Spleen (tissue), 7 donors: ENCODE results near the gene OR2L13.

ENCODE experiments used
- POLR2A ChIP-seq, 3 donors: fragments of 450-650 bp; IDR thresholded peaks; one replicate each; pipeline ENCODE4 v1.5.1; 2017; ENCODE audit warnings: antibody characterized with exemption in 3 of 3, mild to moderate bottlenecking in 1 of 3
- POLR2AphosphoS5 ChIP-seq, 3 donors: sonication (generic); formaldehyde crosslinking; IDR thresholded peaks; one replicate each; pipeline ENCODE4 v1.5.1; 2017; ENCODE audit warnings: antibody characterized with exemption in 3 of 3
- TF ChIP-seq, protein P1 (sequence below), 11 experiments: fragments of 200-600 bp in 7 of 11; fragments of 450-650 bp in 4 of 11; sonication (generic) in 4 of 11; IDR thresholded peaks in 8 of 11; conservative IDR thresholded peaks in 3 of 11; 1 replicate in 7 of 11; 2 replicates in 4 of 11; pipeline versions ENCODE4 v1.4.0 to v1.8.0; 2016 to 2021; ENCODE audit warnings: antibody characterized with exemption in 11 of 11, inconsistent platforms in 4 of 11, mild to moderate bottlenecking in 1 of 11
- donor health status: DM: no; HTN: no; CAD: no; lungs with moderate emphysema.
- donor health status: DM: no; HTN: no; CAD: no.
- donor health status: DM: no; HTN: no; CAD: no.

DNA sequence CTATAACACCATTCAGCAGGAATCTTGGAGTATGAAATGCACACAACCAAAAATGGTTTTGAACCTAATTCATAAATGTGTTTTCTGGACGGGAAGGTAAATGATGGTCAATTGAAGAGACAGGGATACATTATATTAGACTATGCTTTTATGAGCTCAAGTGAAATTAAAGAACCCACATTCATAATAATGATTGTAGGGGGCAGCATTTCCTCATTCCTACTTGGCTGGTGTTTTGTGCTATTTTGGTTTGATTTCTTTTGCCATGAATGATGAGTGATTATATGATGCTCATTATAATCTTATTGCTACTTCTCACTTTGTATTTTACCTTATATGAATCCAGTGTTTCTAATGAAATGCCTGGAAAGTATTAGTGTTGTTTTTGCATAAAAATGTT lies 48.0 kb upstream of the OR2L13 start:
- TF ChIP-seq, protein P1, sequence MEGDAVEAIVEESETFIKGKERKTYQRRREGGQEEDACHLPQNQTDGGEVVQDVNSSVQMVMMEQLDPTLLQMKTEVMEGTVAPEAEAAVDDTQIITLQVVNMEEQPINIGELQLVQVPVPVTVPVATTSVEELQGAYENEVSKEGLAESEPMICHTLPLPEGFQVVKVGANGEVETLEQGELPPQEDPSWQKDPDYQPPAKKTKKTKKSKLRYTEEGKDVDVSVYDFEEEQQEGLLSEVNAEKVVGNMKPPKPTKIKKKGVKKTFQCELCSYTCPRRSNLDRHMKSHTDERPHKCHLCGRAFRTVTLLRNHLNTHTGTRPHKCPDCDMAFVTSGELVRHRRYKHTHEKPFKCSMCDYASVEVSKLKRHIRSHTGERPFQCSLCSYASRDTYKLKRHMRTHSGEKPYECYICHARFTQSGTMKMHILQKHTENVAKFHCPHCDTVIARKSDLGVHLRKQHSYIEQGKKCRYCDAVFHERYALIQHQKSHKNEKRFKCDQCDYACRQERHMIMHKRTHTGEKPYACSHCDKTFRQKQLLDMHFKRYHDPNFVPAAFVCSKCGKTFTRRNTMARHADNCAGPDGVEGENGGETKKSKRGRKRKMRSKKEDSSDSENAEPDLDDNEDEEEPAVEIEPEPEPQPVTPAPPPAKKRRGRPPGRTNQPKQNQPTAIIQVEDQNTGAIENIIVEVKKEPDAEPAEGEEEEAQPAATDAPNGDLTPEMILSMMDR (IDR thresholded peaks at IDR 0.05 in 8 of 11, conservative IDR thresholded peaks at IDR 0.05 in 3 of 11) = no peak
- TF ChIP-seq POLR2AphosphoS5 (IDR thresholded peaks at IDR 0.05) (no peak), POLR2A (IDR thresholded peaks at IDR 0.05) (no peak)
